HCT116 (cell line): Measurements from ENCODE around the gene TMEM256. TPM values are rescaled to one million over a fixed set of nuclear protein-coding genes. Genes with fewer than 3 reads are reported as not detected.

ENCODE experiments used
- ATAC-seq: fragments of 200-7000 bp; cut with Tn5 transposase; 2 replicates; pipeline ENCODE4 v1.9.1; 2020; ENCODE audit warnings: mild to moderate bottlenecking, moderate library complexity
- BruUV-seq: library from RNA; stranded (reverse); fragments of 400-500 nt; replicated peaks from 2 replicates; lab custom pipeline; 2021; lab: Mats Ljungman, UMichigan
- CTCF ChIA-PET: fragments of 300-600 bp; sonication (Branson Sonifier 250); formaldehyde crosslinking; loops from one replicate; lab custom pipeline; 2021; ENCODE audit warnings: antibody characterized with exemption; lab: Charles Lee
- POLR2A ChIA-PET: fragments of 300-600, 350-600 bp; sonication (Branson Sonifier 250); formaldehyde crosslinking; loops from one replicate; lab custom pipeline; 2021; ENCODE audit warnings: antibody characterized with exemption; lab: Charles Lee
- RAD21 ChIA-PET, 2 experiments: fragments of 300-600 bp; sonication (Branson Sonifier 250); formaldehyde crosslinking; loops; one replicate each; lab custom pipeline; 2023; ENCODE audit warnings: low total read pairs in 2 of 2; ENCODE audit not compliant: uncharacterized antibody in 2 of 2, unreplicated experiment in 2 of 2, low non-redundant PET in 1 of 2; lab: Charles Lee
- DNase-seq: peaks from one replicate; pipeline ENCODE4 v3.0.0-alpha.2; 2010; ENCODE audit warnings: low read depth, low spot score
- H2AFZ ChIP-seq: fragments of 200-600 bp; shearing (Covaris generic), sonication (generic); 2 replicates; pipeline ENCODE4 v1.6.1; 2017; ENCODE audit warnings: low read depth, mixed run types, mixed read lengths, antibody characterized with exemption, low read length; ENCODE audit not compliant: poor library complexity, severe bottlenecking
- H3K27ac ChIP-seq: 2 replicates; pipeline ENCODE4 v1.5.1; 2012; ENCODE audit warnings: low read depth, low read length
- H3K27me3 ChIP-seq: fragments of 200-600 bp; sonication (generic); 2 replicates; pipeline ENCODE4 v1.6.1; 2016; ENCODE audit warnings: mixed run types, low read length, mixed read lengths; ENCODE audit not compliant: insufficient read depth
- H3K36me3 ChIP-seq, 2 experiments: fragments of 200-500 bp in 1 of 2; fragments of 200-600 bp in 1 of 2; sonication (Bioruptor generic) in 1 of 2; sonication (generic) in 1 of 2; 2 replicates each; pipeline versions ENCODE4 v1.5.1 to v1.6.1; 2014 to 2016; ENCODE audit warnings: low read length in 2 of 2, inconsistent platforms in 1 of 2, mixed read lengths in 1 of 2, mixed run types in 1 of 2; ENCODE audit not compliant: insufficient read depth in 2 of 2, control insufficient read depth in 1 of 2
- H3K4me1 ChIP-seq, 2 experiments: fragments of 200-600 bp in 1 of 2; sonication (generic) in 1 of 2; 2 replicates each; pipeline versions ENCODE4 v1.5.1 to v1.6.1; 2012 to 2017; ENCODE audit warnings: low read length in 2 of 2, inconsistent platforms in 1 of 2, mild to moderate bottlenecking in 1 of 2, mixed read lengths in 1 of 2, mixed run types in 1 of 2, moderate library complexity in 1 of 2; ENCODE audit not compliant: insufficient read depth in 2 of 2, control insufficient read depth in 1 of 2
- H3K4me2 ChIP-seq: fragments of 200-600 bp; sonication (generic); 2 replicates; pipeline ENCODE4 v1.6.1; 2017; ENCODE audit warnings: mixed run types, low read length, mixed read lengths
- H3K4me3 ChIP-seq, 2 experiments: fragments of 200-600 bp in 1 of 2; sonication (generic) in 1 of 2; replicated peaks in 1 of 2; 2 replicates each; pipeline ENCODE4 v1.5.1; 2011 to 2016; ENCODE audit warnings: low read length in 2 of 2, control low read depth in 1 of 2, low read depth in 1 of 2, mild to moderate bottlenecking in 1 of 2, mixed read lengths in 1 of 2, mixed run types in 1 of 2
- H3K79me2 ChIP-seq: fragments of 200-600 bp; sonication (generic); 2 replicates; pipeline ENCODE4 v1.6.1; 2017; ENCODE audit warnings: mild to moderate bottlenecking, mixed run types, low read length, moderate library complexity, mixed read lengths; ENCODE audit not compliant: insufficient read depth
- H3K9ac ChIP-seq: fragments of 200-600 bp; sonication (generic); 2 replicates; pipeline ENCODE4 v1.6.1; 2016; ENCODE audit warnings: low read length, mixed read lengths
- H3K9me2 ChIP-seq: fragments of 200-600 bp; sonication (generic), shearing (Covaris generic); 2 replicates; pipeline ENCODE4 v1.6.1; 2017; ENCODE audit warnings: mixed run types, mild to moderate bottlenecking, moderate library complexity; ENCODE audit not compliant: insufficient read depth
- H3K9me3 ChIP-seq, 2 experiments: fragments of 200-500 bp in 1 of 2; fragments of 200-600 bp in 1 of 2; sonication (Bioruptor generic) in 1 of 2; sonication (generic) in 1 of 2; 2 replicates each; pipeline ENCODE4 v1.6.1; 2014 to 2017; ENCODE audit warnings: low read length in 2 of 2, mixed read lengths in 2 of 2, inconsistent platforms in 1 of 2, low read depth in 1 of 2, mild to moderate bottlenecking in 1 of 2, mixed run types in 1 of 2, moderate library complexity in 1 of 2; ENCODE audit not compliant: control insufficient read depth in 1 of 2, insufficient read depth in 1 of 2
- H4K20me1 ChIP-seq: fragments of 200-600 bp; sonication (generic), shearing (Covaris generic); 2 replicates; pipeline ENCODE4 v1.6.1; 2017; ENCODE audit warnings: mixed run types, mild to moderate bottlenecking, moderate library complexity; ENCODE audit not compliant: insufficient read depth
- CBX3 ChIP-seq: IDR thresholded peaks from 2 replicates; pipeline ENCODE4 v1.6.1; 2012; ENCODE audit warnings: low read depth
- CEBPB ChIP-seq: IDR thresholded peaks from 2 replicates; pipeline ENCODE4 v1.6.1; 2012; ENCODE audit warnings: low read depth
- EGR1 ChIP-seq: IDR thresholded peaks from 2 replicates; pipeline ENCODE4 v1.6.1; 2012; ENCODE audit warnings: low read depth
- ELF1 ChIP-seq: IDR thresholded peaks from 2 replicates; pipeline ENCODE4 v1.6.1; 2012; ENCODE audit warnings: low read depth, borderline replicate concordance
- MAX ChIP-seq: IDR thresholded peaks from 2 replicates; pipeline ENCODE4 v1.6.1; 2012
- POLR2AphosphoS5 ChIP-seq: IDR thresholded peaks from 2 replicates; pipeline ENCODE4 v1.6.1; 2011; ENCODE audit warnings: mild to moderate bottlenecking, low read depth, low read length, moderate library complexity
- REST ChIP-seq: IDR thresholded peaks from 2 replicates; pipeline ENCODE4 v1.6.1; 2012; ENCODE audit warnings: low read depth
- ZFX ChIP-seq: fragments of 450-650 bp; IDR thresholded peaks from 2 replicates; pipeline ENCODE4 v1.6.1; 2017
- ZNF274 ChIP-seq: fragments of 200-500 bp; sonication (Bioruptor generic); IDR thresholded peaks from 2 replicates; pipeline ENCODE4 v1.6.1; 2014; ENCODE audit warnings: mild to moderate bottlenecking, low read depth, low read length, inconsistent platforms
- intact Hi-C: fragments of 100-400 bp; cut with micrococcal nuclease; formaldehyde crosslinking; loops from 2 replicates; pipeline ENCODE4 v1.10.0; 2022
- total RNA-seq: library from RNA; stranded (reverse); gene quantifications from one replicate; pipeline ENCODE4 v1.2.1, GENCODE V29; 2021; ENCODE audit not compliant: unreplicated experiment

Gene TMEM256
- total RNA-seq, 1 experiment from 2014 or later, result 110 TPM

GRCh38 chr17:7355573-7355972 is 48.3 kb downstream of the TMEM256 start:
- Histone ChIP-seq H3K9me2 (no peaks in the 10 kb centered on the region), H3K4me1 (peaks cover 23 to 55% of the 10 kb centered on the region in 2 experiments), H3K4me3 (no peak overlapping the region), H3K27me3 (no peaks in the 10 kb centered on the region), H3K9me3 (no peaks in the 10 kb centered on the region), H4K20me1 (no peaks in the 10 kb centered on the region), H3K36me3 (no peaks in the 10 kb centered on the region), H3K79me2 (peaks cover 15% of the 10 kb centered on the region), H3K9ac (no peak overlapping the region), H3K4me2 (peak overlapping the region; percentile 60), H2AFZ (no peak overlapping the region), H3K27ac (no peak overlapping the region)
- ATAC-seq (no peak), DNase-seq (no peak)
- ChIA-PET POLR2A (interaction anchor here (0.9 kb wide), 1 partner anchor 129 kb away, joined by 3 read pairs; the partner anchor contains the start of gene POLR2A), RAD21 (interaction anchor here in 1 of 2 experiments (0.7 to 2.0 kb wide), 3 partner anchors 48 to 205 kb away, joined by 3 to 6 read pairs (median 4); partner anchors contain the start of genes TMEM102 and TMEM256), CTCF (interaction anchor here (0.7 to 2.9 kb wide), 12 partner anchors 11 to 633 kb away, joined by 3 to 21 read pairs (median 4); partner anchors contain the start of genes NEURL4, SENP3, TMEM102 and TMEM256)
- BruUV-seq, result no TSS peak
- TF ChIP-seq ELF1 (no peak), CBX3 (no peak), MAX (no peak)
- intact Hi-C loops, result loop anchor here (5.0 kb wide), 1 partner anchor 37 kb away; the partner anchor contains the start of gene PLSCR3

GRCh38 chr17:7355053-7355452 is 48.8 kb downstream of the TMEM256 start, which contains the start of gene TMEM95:
Gene TMEM95, plus strand, starts transcription at chr17:7355156. Its CDS starts 49 bp downstream, at chr17:7355205.
- peak within 1 kb of the TSS; percentile 17; the same call in 1 of the 2 replicates for H3K27ac ChIP-seq
- no peak within 1 kb of the TSS for H3K4me3 ChIP-seq
- no peaks in the 10 kb centered on the region for H4K20me1 ChIP-seq
- intact Hi-C loops, result loop anchor here (5.0 kb wide), 1 partner anchor 37 kb away; the partner anchor contains the start of gene PLSCR3
- H3K4me1 ChIP-seq, result peaks cover 23 to 58% of the 10 kb centered on the region in 2 experiments
- TF ChIP-seq ZNF274 (no peak), REST (no peak), CEBPB (no peak), EGR1 (no peak), POLR2AphosphoS5 (no peak), ZFX (no peak)
- TF ChIP-seq, all 23 proteins: peak for 0
- RAD21 ChIA-PET, result interaction anchor here in 1 of 2 experiments (2.0 kb wide), 1 partner anchor 81 kb away, joined by 6 read pairs; the partner anchor contains the start of gene TMEM102
- CTCF ChIA-PET, result interaction anchor here (1.0 to 2.9 kb wide), 7 partner anchors 10 to 206 kb away, joined by 3 to 21 read pairs (median 7); partner anchors contain the start of genes SENP3, TMEM102 and TMEM256
- no peaks in the 10 kb centered on the region for H3K9me2 ChIP-seq
- no peak for ATAC-seq
- H3K36me3 ChIP-seq, result no peaks in the 10 kb centered on the region
- H3K79me2 ChIP-seq, result peaks cover 18% of the 10 kb centered on the region
- POLR2A ChIA-PET, result interaction anchor here (0.9 kb wide), 1 partner anchor 129 kb away, joined by 3 read pairs; the partner anchor contains the start of gene POLR2A
- no peaks in the 10 kb centered on the region for H3K27me3 ChIP-seq
- BruUV-seq, result no TSS peak
- no peak within 1 kb of the TSS for H3K9ac ChIP-seq
- no peak within 1 kb of the TSS for H2AFZ ChIP-seq
- H3K9me3 ChIP-seq, result no peaks in the 10 kb centered on the region
- DNase-seq, result no peak
- peak within 1 kb of the TSS; percentile 60 for H3K4me2 ChIP-seq
